Amniotic epithelial cell (primary cell): ENCODE data around the gene LIG4.

Source experiments
- DNase-seq: peaks from one replicate; pipeline ENCODE4 v3.0.0-alpha.2; 2010; ENCODE audit warnings: low read depth

Gene LIG4

GRCh38 chr13:108194435-108194936 lies 20.9 kb downstream of the LIG4 start:
- no peak for DNase-seq

- no peak for DNase-seq
Measured at GRCh38 chr13:108193806-108194205, 21.5 kb downstream of the LIG4 start.

- no peak for DNase-seq
Measured at GRCh38 chr13:108190897-108191296, 24.4 kb downstream of the LIG4 start.

GRCh38 chr13:108188260-108188659 lies 27.1 kb downstream of the LIG4 start:
- no peak for DNase-seq

- no peak for DNase-seq
Measured at GRCh38 chr13:108185223-108185622, 30.1 kb downstream of the LIG4 start.

- DNase-seq = no peak
Measured at GRCh38 chr13:108182652-108183051, 32.7 kb downstream of the LIG4 start.

- no peak for DNase-seq
Measured at GRCh38 chr13:108178078-108178477, 37.3 kb downstream of the LIG4 start.

- DNase-seq = peak; percentile 23
Measured at GRCh38 chr13:108176685-108177274, 38.6 kb downstream of the LIG4 start.

GRCh38 chr13:108168929-108169328 lies 46.4 kb downstream of the LIG4 start:
- no peak for DNase-seq

- DNase-seq = peak; percentile 33
Measured at GRCh38 chr13:108166078-108166477, 49.3 kb downstream of the LIG4 start.

GRCh38 chr13:108158746-108159145 lies 56.6 kb downstream of the LIG4 start:
- no peak for DNase-seq
